Activated B cell treated with CpG ODN at 0.5 μM for 24 hours (primary cell): ENCODE results near the gene DGKE. TPM values are rescaled to one million over a fixed set of nuclear protein-coding genes. Genes with fewer than 3 reads are reported as not detected.

Experiments used
- ATAC-seq: fragments of 200-7000 bp; cut with Tn5 transposase; one replicate; pipeline ENCODE4 v1.10.0; 2021; ENCODE audit warnings: low read depth, mild to moderate bottlenecking, moderate library complexity
- CTCF ChIA-PET: fragments of 350-600 bp; sonication (Branson Sonifier 250); formaldehyde crosslinking; loops from one replicate; lab custom pipeline; 2021; ENCODE audit warnings: antibody characterized with exemption; lab: Charles Lee
- POLR2A ChIA-PET: fragments of 350-600 bp; sonication (Branson Sonifier 250); formaldehyde crosslinking; loops from one replicate; lab custom pipeline; 2021; ENCODE audit warnings: antibody characterized with exemption; lab: Charles Lee
- DNase-seq: peaks from one replicate; pipeline ENCODE4 v3.0.0; 2022
- H3K27ac Mint-ChIP-seq: one replicate; pipeline ENCODE4 v1.8.0; 2020; ENCODE audit warnings: mixed read lengths
- H3K27me3 Mint-ChIP-seq: one replicate; pipeline ENCODE4 v1.8.0; 2021; ENCODE audit warnings: mixed read lengths
- H3K36me3 Mint-ChIP-seq: one replicate; pipeline ENCODE4 v1.8.0; 2021; ENCODE audit warnings: low read depth, mixed read lengths
- H3K4me1 Mint-ChIP-seq: one replicate; pipeline ENCODE4 v1.8.0; 2021; ENCODE audit warnings: mixed read lengths
- H3K4me3 Mint-ChIP-seq: one replicate; pipeline ENCODE4 v1.8.0; 2020; ENCODE audit warnings: mild to moderate bottlenecking, mixed read lengths
- H3K9me3 Mint-ChIP-seq: one replicate; pipeline ENCODE4 v1.8.0; 2020; ENCODE audit warnings: mixed read lengths
- intact Hi-C: fragments of 100-400 bp; cut with micrococcal nuclease; formaldehyde crosslinking; loops from one replicate; pipeline ENCODE4 v1.15.1; 2024
- total RNA-seq: library from RNA; stranded (reverse); gene quantifications from 2 replicates; pipeline ENCODE4 v1.2.3, GENCODE V29; 2022
- TF ChIP-seq, protein P1 (sequence below): fragments of 200-600 bp; IDR thresholded peaks from one replicate; pipeline ENCODE4 v1.8.0; 2022; ENCODE audit warnings: antibody characterized with exemption, mild to moderate bottlenecking

The DGKE gene
- total RNA-seq, 1 donor from 2014 or later: 20.3 TPM

DNA sequence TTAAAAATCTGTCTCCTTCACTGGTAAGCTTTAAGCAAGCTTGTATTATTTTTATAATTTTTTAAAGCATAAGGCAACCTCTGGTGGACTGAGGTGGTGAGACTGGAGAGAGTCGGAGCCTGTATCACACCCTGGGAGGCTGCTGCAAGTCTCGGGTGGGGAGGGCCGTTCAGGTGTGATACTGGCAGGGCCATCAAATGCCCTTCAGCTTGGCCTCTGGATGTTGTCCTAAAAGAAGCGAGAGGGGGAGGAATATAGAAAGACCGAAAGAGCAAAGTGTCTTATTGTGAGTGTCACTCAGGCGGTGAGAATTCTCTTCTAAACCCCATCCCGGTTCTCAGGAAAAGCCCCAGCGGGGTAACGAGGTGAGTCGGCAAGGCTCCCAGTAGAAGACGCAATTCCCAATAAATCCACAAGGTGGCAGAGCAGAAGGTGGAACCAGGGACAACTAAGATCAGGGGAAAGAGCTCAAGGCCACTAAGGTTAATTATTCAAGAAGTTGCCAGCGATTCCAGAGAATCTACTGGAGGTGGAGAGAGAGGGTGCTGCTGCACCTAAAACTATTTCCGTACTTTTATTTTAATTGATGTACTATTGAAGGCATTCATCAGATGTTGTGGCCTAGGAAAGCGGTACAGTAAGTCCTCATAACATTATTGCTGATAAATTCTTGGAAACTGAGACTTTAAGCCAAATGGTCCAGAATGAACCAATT lies 14.4 kb upstream of the DGKE start:
- CTCF ChIA-PET: interaction anchor here (0.6 to 7.8 kb wide), 27 partner anchors 9 to 144 kb away, joined by 3 to 112 read pairs (median 4); partner anchors contain the start of genes COIL and DGKE
- Mint-ChIP-seq H3K27ac (no peak overlapping the region), H3K27me3 (no peaks in the 10 kb centered on the region), H3K4me1 (peaks cover 4% of the 10 kb centered on the region), H3K4me3 (no peak overlapping the region), H3K9me3 (no peaks in the 10 kb centered on the region), H3K36me3 (peaks cover 2% of the 10 kb centered on the region)
- POLR2A ChIA-PET: interaction anchor here (0.9 kb wide), 1 partner anchor 120 kb away, joined by 4 read pairs; no protein-coding TSS in a partner anchor
- ATAC-seq (peak; percentile 86), DNase-seq (peak; percentile 38)
- intact Hi-C loops: loop anchor here (1.0 to 2.0 kb wide), 3 partner anchors 14 to 295 kb away; partner anchors contain the start of gene C17orf67
- TF ChIP-seq, protein P1, sequence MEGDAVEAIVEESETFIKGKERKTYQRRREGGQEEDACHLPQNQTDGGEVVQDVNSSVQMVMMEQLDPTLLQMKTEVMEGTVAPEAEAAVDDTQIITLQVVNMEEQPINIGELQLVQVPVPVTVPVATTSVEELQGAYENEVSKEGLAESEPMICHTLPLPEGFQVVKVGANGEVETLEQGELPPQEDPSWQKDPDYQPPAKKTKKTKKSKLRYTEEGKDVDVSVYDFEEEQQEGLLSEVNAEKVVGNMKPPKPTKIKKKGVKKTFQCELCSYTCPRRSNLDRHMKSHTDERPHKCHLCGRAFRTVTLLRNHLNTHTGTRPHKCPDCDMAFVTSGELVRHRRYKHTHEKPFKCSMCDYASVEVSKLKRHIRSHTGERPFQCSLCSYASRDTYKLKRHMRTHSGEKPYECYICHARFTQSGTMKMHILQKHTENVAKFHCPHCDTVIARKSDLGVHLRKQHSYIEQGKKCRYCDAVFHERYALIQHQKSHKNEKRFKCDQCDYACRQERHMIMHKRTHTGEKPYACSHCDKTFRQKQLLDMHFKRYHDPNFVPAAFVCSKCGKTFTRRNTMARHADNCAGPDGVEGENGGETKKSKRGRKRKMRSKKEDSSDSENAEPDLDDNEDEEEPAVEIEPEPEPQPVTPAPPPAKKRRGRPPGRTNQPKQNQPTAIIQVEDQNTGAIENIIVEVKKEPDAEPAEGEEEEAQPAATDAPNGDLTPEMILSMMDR: no peak

DNA sequence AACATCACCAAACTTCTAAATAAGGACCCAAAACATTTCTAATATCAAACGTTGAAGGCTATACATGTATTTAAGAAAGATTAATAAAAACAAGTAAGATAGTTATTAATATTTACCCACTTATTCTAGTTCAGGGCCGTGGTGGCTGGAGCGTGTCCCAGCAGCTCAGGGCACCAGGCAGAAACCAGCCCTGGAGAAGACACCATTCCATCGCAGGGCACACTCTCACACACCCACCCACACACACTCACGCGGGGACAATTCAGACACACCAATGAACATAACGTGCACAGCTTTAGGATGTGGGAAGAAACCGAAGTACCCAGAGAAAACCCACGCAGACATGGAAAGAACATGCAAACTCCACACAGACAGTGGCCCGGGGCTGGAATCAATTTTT lies 13.7 kb upstream of the DGKE start:
- no peak overlapping the region for H3K4me3 Mint-ChIP-seq
- intact Hi-C loops: no loop called here
- H3K27me3 Mint-ChIP-seq: no peaks in the 10 kb centered on the region
- TF ChIP-seq, protein P1: no peak
- no peaks in the 10 kb centered on the region for H3K9me3 Mint-ChIP-seq
- ChIA-PET POLR2A (interaction anchor here (0.9 kb wide), 1 partner anchor 119 kb away, joined by 4 read pairs; no protein-coding TSS in a partner anchor), CTCF (interaction anchor here (0.6 to 7.8 kb wide), 26 partner anchors 8 to 143 kb away, joined by 3 to 112 read pairs (median 4); partner anchors contain the start of genes COIL and DGKE)
- no peak overlapping the region for H3K27ac Mint-ChIP-seq
- ATAC-seq (no peak), DNase-seq (no peak)
- H3K4me1 Mint-ChIP-seq: peaks cover 4% of the 10 kb centered on the region
- peaks cover 2% of the 10 kb centered on the region for H3K36me3 Mint-ChIP-seq

DNA sequence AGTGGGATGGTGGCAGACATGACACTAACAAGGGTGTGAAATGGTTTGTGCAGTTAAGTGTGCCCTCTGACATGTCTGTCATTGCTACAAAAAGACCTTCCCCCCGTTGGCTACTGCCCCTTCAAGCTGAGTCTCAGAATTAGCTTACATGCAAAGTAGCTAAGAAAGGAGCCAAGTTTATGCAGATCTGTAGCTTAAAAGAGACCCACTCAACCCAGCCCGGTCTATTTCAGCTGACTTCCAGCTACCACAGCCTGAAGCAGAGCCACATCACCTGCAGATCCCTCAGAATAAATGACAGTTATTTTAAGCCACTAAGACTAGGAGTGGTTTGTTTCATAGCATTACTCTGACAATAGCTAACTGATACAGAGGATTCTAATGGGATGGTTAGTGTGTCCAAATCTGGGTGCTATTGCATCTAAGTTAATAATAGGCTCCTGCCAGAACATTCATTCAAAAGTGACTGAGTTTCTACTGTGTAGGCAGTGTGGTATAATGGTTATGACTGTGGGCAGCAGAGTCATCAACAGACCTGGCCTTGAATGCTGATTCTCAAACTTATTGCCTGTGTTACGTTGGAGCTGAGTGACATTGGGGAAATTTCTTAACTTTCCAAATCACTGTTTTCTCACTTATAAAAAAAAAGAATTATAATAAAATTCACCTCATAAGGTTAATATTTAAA lies 12.0 kb upstream of the DGKE start:
- no peak for ATAC-seq
- H3K4me3 Mint-ChIP-seq: no peak overlapping the region
- H3K27ac Mint-ChIP-seq: no peak overlapping the region
- H3K27me3 Mint-ChIP-seq: no peaks in the 10 kb centered on the region
- no peak for DNase-seq
- intact Hi-C loops: no loop called here
- CTCF ChIA-PET: interaction anchor here (0.6 to 7.8 kb wide), 3 partner anchors 41 to 225 kb away, joined by 3 to 112 read pairs (median 3); no protein-coding TSS in a partner anchor
- TF ChIP-seq, protein P1: no peak
- peaks cover 4% of the 10 kb centered on the region for H3K4me1 Mint-ChIP-seq
- peaks cover 4% of the 10 kb centered on the region for H3K36me3 Mint-ChIP-seq
- no peaks in the 10 kb centered on the region for H3K9me3 Mint-ChIP-seq
- POLR2A ChIA-PET: interaction anchor here (1.4 kb wide), 1 partner anchor 11 kb away, joined by 5 read pairs; the partner anchor contains the start of genes C17orf67 and DGKE

DNA sequence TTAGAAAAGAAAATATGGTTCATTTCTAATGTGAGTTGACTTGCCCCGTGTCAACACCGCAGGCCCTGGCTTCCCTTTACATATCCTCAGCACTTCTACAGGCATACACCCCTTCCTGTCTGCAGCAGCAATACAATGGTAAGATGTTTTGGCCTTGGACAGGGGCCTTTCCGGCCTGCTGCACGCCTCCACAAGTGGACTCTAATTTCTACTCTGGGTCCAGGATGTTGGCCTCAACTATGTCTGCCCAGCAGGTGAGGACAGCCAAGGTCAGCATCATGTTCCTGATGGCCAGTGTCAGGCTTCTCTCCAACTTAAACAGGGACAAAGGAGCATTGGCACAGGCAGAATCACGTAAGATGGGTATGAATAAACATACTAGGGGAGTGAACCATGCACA lies 11.2 kb upstream of the DGKE start:
- TF ChIP-seq, protein P1: no peak
- intact Hi-C loops: no loop called here
- Mint-ChIP-seq H3K9me3 (no peaks in the 10 kb centered on the region), H3K27ac (no peak overlapping the region), H3K36me3 (peaks cover 6% of the 10 kb centered on the region), H3K4me3 (no peak overlapping the region), H3K27me3 (no peaks in the 10 kb centered on the region), H3K4me1 (peaks cover 4% of the 10 kb centered on the region)
- DNase-seq (no peak), ATAC-seq (no peak)
- ChIA-PET POLR2A (no interaction called here), CTCF (interaction anchor here (7.8 kb wide), 1 partner anchor 119 kb away, joined by 112 read pairs; no protein-coding TSS in a partner anchor)

DNA sequence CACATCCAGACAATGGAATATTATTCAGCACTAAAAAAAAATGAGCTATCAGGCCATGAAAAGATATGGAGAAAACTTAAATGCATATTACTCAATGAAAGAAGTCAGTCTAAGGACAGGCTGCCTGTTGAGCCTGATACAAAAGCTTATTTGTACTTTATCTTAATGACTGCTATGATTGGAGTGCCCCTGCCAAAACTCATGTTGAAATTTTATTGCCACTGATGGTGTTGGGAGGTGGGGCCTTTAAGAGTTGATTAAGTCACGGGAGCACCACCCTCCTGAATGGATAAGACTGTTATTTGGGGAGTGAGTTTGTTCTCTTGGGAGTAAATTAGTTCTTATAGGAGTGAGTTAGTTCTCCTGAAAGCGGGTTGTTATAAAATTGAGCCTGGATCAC lies 10.1 kb upstream of the DGKE start:
- ATAC-seq (no peak), DNase-seq (no peak)
- intact Hi-C loops: no loop called here
- Mint-ChIP-seq H3K27ac (no peak overlapping the region), H3K4me1 (peaks cover 4% of the 10 kb centered on the region), H3K4me3 (no peak overlapping the region), H3K27me3 (no peaks in the 10 kb centered on the region), H3K36me3 (peaks cover 10% of the 10 kb centered on the region), H3K9me3 (no peaks in the 10 kb centered on the region)
- POLR2A ChIA-PET: no interaction called here
- TF ChIP-seq, protein P1: no peak
- CTCF ChIA-PET: interaction anchor here (1.8 kb wide), 1 partner anchor 116 kb away, joined by 6 read pairs; no protein-coding TSS in a partner anchor
